HL-60 (cell line): Measurements from ENCODE around the gene DAGLB.

Experiments
- DNase-seq, 2 experiments: peaks; one replicate each; pipeline ENCODE4 v3.0.0-alpha.2; 2010 to 2020; ENCODE audit warnings: low read depth in 1 of 2, low spot score in 1 of 2
- H3K27ac ChIP-seq: fragments of 250-450 bp; sonication (Bioruptor Pico); replicated peaks from 2 replicates; pipeline ENCODE4 v1.5.1; 2020; ENCODE audit warnings: mild to moderate bottlenecking, moderate library complexity
- H3K27me3 ChIP-seq: fragments of 250-450 bp; sonication (Bioruptor Pico); 2 replicates; pipeline ENCODE4 v1.5.1; 2021; ENCODE audit warnings: mild to moderate bottlenecking, moderate library complexity; ENCODE audit not compliant: insufficient read depth, poor library complexity, severe bottlenecking
- H3K4me3 ChIP-seq: replicated peaks from 2 replicates; pipeline ENCODE4 v1.5.1; 2011; ENCODE audit warnings: mild to moderate bottlenecking, control low read depth, low read length; ENCODE audit not compliant: insufficient read depth
- CTCF ChIP-seq: IDR thresholded peaks from one replicate; pipeline ENCODE4 v1.5.1; 2011; ENCODE audit warnings: low read length, control low read depth, inconsistent platforms; ENCODE audit not compliant: insufficient read depth
- GABPA ChIP-seq: IDR thresholded peaks from 2 replicates; pipeline ENCODE4 v1.6.1; 2012; ENCODE audit warnings: low read depth
- POLR2AphosphoS5 ChIP-seq: IDR thresholded peaks from 2 replicates; pipeline ENCODE4 v1.6.1; 2012; ENCODE audit warnings: low read depth
- REST ChIP-seq: IDR thresholded peaks from 2 replicates; pipeline ENCODE4 v1.6.1; 2012; ENCODE audit warnings: low read depth; ENCODE audit not compliant: insufficient replicate concordance
- SPI1 ChIP-seq: IDR thresholded peaks from 2 replicates; pipeline ENCODE4 v1.6.1; 2012; ENCODE audit warnings: low read depth, mild to moderate bottlenecking, borderline replicate concordance

DAGLB gene

DNA sequence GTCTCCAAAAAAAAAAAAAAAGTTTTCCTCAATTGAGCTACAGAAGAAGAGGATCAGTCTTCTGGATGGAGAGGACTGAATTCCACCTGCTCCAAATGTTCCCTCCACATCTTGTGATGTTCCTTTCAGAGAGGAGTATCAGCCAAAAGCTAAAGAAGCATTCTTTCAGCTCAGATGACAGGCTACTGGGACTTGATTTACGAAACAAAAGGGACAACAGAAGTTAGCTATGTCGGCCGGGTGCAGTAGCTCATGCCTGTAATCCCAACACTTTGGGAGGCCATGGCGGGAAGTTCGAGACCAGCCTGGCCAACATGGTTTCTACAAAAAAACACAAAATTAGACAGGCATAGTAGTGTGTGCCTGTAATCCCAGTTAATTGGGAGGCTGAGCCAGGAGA lies 7.4 kb downstream of the DAGLB start:
- H3K27me3 ChIP-seq = no peaks in the 10 kb centered on the region
- no peak for DNase-seq
- TF ChIP-seq GABPA (no peak), POLR2AphosphoS5 (no peak), SPI1 (no peak), CTCF (no peak), REST (no peak)
- no peak overlapping the region for H3K27ac ChIP-seq
- no peak overlapping the region for H3K4me3 ChIP-seq

- H3K27ac ChIP-seq = peak overlapping the region; percentile 87
- no peaks in the 10 kb centered on the region for H3K27me3 ChIP-seq
- no peak for DNase-seq
- TF ChIP-seq GABPA = no peak
- no peak for TF ChIP-seq SPI1
- TF ChIP-seq CTCF = no peak
- TF ChIP-seq REST = no peak
- TF ChIP-seq POLR2AphosphoS5 = no peak
- H3K4me3 ChIP-seq = no peak overlapping the region
Measured at GRCh38 chr7:6438427-6438826, 9.3 kb downstream of the DAGLB start.

DNA sequence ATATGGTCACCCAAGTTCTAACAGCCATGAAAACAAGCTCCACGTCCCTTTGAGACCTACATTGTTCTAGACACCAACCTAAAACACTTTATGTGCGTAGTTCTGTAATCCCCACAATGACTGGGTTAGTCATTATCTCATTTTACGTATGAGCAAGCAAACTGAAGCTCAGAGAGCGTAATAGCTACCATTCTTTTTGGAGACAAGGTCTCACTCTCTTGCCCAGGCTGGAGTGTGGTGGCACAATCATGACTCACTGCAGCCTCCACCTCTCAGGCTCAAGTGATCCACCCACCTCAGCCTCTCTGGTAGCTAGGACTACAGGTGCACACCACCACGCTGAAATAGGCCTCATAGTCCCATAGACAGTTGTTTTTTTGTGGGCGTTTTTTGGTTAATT lies 10.5 kb downstream of the DAGLB start:
- DNase-seq = no peak
- no peak for TF ChIP-seq POLR2AphosphoS5
- no peak for TF ChIP-seq CTCF
- no peak for TF ChIP-seq REST
- TF ChIP-seq SPI1 = no peak
- TF ChIP-seq GABPA = no peak

More for the DNA sequence above, 10.5 kb downstream of the DAGLB start:
- Histone ChIP-seq H3K4me3 (no peak overlapping the region), H3K27me3 (no peaks in the 10 kb centered on the region), H3K27ac (peak overlapping the region; percentile 87)
